Stimulated activated CD4-positive, alpha-beta T cell treated with anti-CD3 and anti-CD28 coated beads, Interleukin-1b, Interleukin-23, amount 100 ng/mL, for 24 hours (primary cell): Measurements from ENCODE around the gene EDN3.

Experiments used
- DNase-seq, 4 experiments: peaks; one replicate each; pipeline ENCODE4 v3.0.0-alpha.2; 2020; ENCODE audit warnings: low read depth in 4 of 4, low spot score in 1 of 4

Gene EDN3

GRCh38 chr20:59307270-59307669, 6.9 kb downstream of the EDN3 start:
- DNase-seq = no peak

- no peak for DNase-seq
Measured at GRCh38 chr20:59308493-59309201, 8.2 kb downstream of the EDN3 start.

- no peak for DNase-seq
Measured at GRCh38 chr20:59309218-59309617, 8.8 kb downstream of the EDN3 start.

- no peak for DNase-seq
Measured at GRCh38 chr20:59314997-59315396, 14.6 kb downstream of the EDN3 start.

- DNase-seq = no peak
Measured at GRCh38 chr20:59316911-59317731, 16.7 kb downstream of the EDN3 start.

- no peak for DNase-seq
Measured at GRCh38 chr20:59318201-59318790, 17.9 kb downstream of the EDN3 start.

- DNase-seq = no peak
Measured at GRCh38 chr20:59318803-59319202, 18.4 kb downstream of the EDN3 start.

GRCh38 chr20:59320426-59320825, 20.0 kb downstream of the EDN3 start:
- no peak for DNase-seq

- DNase-seq = no peak
Measured at GRCh38 chr20:59320854-59321647, 20.6 kb downstream of the EDN3 start.

GRCh38 chr20:59322081-59322480, 21.7 kb downstream of the EDN3 start:
- DNase-seq = no peak

- DNase-seq = no peak
Measured at GRCh38 chr20:59322585-59323454, 22.4 kb downstream of the EDN3 start.

GRCh38 chr20:59323731-59324130, 23.3 kb downstream of the EDN3 start:
- no peak for DNase-seq

- no peak for DNase-seq
Measured at GRCh38 chr20:59324521-59325141, 24.2 kb downstream of the EDN3 start.

GRCh38 chr20:59325142-59325523, 24.7 kb downstream of the EDN3 start:
- DNase-seq = no peak

- DNase-seq = no peak
Measured at GRCh38 chr20:59326188-59326587, 25.8 kb downstream of the EDN3 start.

GRCh38 chr20:59328071-59328470, 27.7 kb downstream of the EDN3 start:
- DNase-seq = no peak

- DNase-seq = no peak
Measured at GRCh38 chr20:59331721-59332329, 31.4 kb downstream of the EDN3 start.

- DNase-seq = no peak
Measured at GRCh38 chr20:59333260-59333845, 32.9 kb downstream of the EDN3 start.

- DNase-seq = no peak
Measured at GRCh38 chr20:59333951-59334350, 33.5 kb downstream of the EDN3 start.
